Keratinocyte (primary cell): ENCODE measurements around the gene DPF3. TPM values are rescaled to one million over a fixed set of nuclear protein-coding genes. Genes with fewer than 3 reads are reported as not detected.

Source experiments
- DNase-seq: peaks from one replicate; pipeline ENCODE4 v3.0.0-alpha.2; 2011; ENCODE audit warnings: low read depth, missing footprints, low spot score
- FAIRE-seq: peaks from 2 replicates; lab custom pipeline; 2011; peaks lifted over from hg19 to GRCh38; lab: Jason Lieb, UNC
- H2AFZ ChIP-seq: 2 replicates; pipeline ENCODE4 v1.6.0; 2012; ENCODE audit warnings: low read length, control low read depth, inconsistent platforms; ENCODE audit not compliant: control insufficient read depth
- H3K27ac ChIP-seq: 2 replicates; pipeline ENCODE4 v1.5.1; 2011; ENCODE audit warnings: low read length; ENCODE audit not compliant: control insufficient read depth, insufficient read depth
- H3K27me3 ChIP-seq: 3 replicates; pipeline ENCODE4 v1.6.0; 2011; ENCODE audit warnings: low read length; ENCODE audit not compliant: control insufficient read depth, insufficient read depth; ENCODE audit errors: extremely low read depth
- H3K36me3 ChIP-seq, 2 experiments: 2 replicates in 1 of 2; 3 replicates in 1 of 2; pipeline ENCODE4 v1.5.1; 2011; ENCODE audit warnings: low read length in 2 of 2, mild to moderate bottlenecking in 1 of 2; ENCODE audit not compliant: control insufficient read depth in 2 of 2, insufficient read depth in 2 of 2; ENCODE audit errors: extremely low read depth in 1 of 2
- H3K4me1 ChIP-seq: 3 replicates; pipeline ENCODE4 v1.5.1; 2011; ENCODE audit warnings: low read length; ENCODE audit not compliant: control insufficient read depth, insufficient read depth; ENCODE audit errors: extremely low read depth
- H3K4me2 ChIP-seq: 3 replicates; pipeline ENCODE4 v1.6.0; 2011; ENCODE audit warnings: low read depth, low read length; ENCODE audit not compliant: control insufficient read depth, insufficient read depth; ENCODE audit errors: extremely low read depth
- H3K4me3 ChIP-seq, 3 experiments: fragments of 200-600 bp in 1 of 3; sonication (generic) in 1 of 3; 2 replicates in 2 of 3; 3 replicates in 1 of 3; pipeline ENCODE4 v1.5.1; 2011 to 2016; ENCODE audit warnings: low read length in 3 of 3, mild to moderate bottlenecking in 3 of 3, control low read depth in 2 of 3, inconsistent platforms in 1 of 3, low read depth in 1 of 3, mixed read lengths in 1 of 3, mixed run types in 1 of 3, moderate library complexity in 1 of 3; ENCODE audit not compliant: control insufficient read depth in 2 of 3, insufficient read depth in 2 of 3; ENCODE audit errors: extremely low read depth in 1 of 3
- H3K79me2 ChIP-seq: 2 replicates; pipeline ENCODE4 v1.6.0; 2012; ENCODE audit warnings: low read length; ENCODE audit not compliant: control insufficient read depth, insufficient read depth
- H3K9ac ChIP-seq: 3 replicates; pipeline ENCODE4 v1.6.0; 2011; ENCODE audit warnings: low read length; ENCODE audit not compliant: control insufficient read depth, insufficient read depth; ENCODE audit errors: extremely low read depth
- H3K9me1 ChIP-seq: 3 replicates; pipeline ENCODE4 v1.6.0; 2011; ENCODE audit warnings: low read length; ENCODE audit not compliant: control insufficient read depth, insufficient read depth; ENCODE audit errors: extremely low read depth
- H3K9me3 ChIP-seq: 2 replicates; pipeline ENCODE4 v1.5.1; 2012; ENCODE audit warnings: low read depth, low read length; ENCODE audit not compliant: control insufficient read depth
- H4K20me1 ChIP-seq: 3 replicates; pipeline ENCODE4 v1.6.0; 2011; ENCODE audit warnings: low read length; ENCODE audit not compliant: control insufficient read depth, insufficient read depth; ENCODE audit errors: extremely low read depth
- EZH2 ChIP-seq: IDR thresholded peaks from one replicate; pipeline ENCODE4 v1.6.1; 2012; ENCODE audit warnings: inconsistent platforms, mild to moderate bottlenecking, low read length, moderate library complexity
- dilution Hi-C: fragments of 300-500 bp; cut with MboI; formaldehyde crosslinking; loops from one replicate; pipeline ENCODE4 v1.7.0; 2020; ENCODE audit warnings: low sequenced_read_pairs; ENCODE audit not compliant: extremely low pct_ligation_motif_present
- polyA plus RNA-seq, 5 experiments: library from polyadenylated mRNA; depleted of rRNA in 3 of 5; stranded (reverse) in 3 of 5; stranded (forward) in 1 of 5; unstranded in 1 of 5; fragments of >200 nt; gene quantifications; 1 replicate in 1 of 5; 2 replicates in 3 of 5; 3 replicates in 1 of 5; pipeline versions ENCODE4 v1.2.1 to v1.2.3, GENCODE V29; 2011 to 2012; ENCODE audit warnings: missing spikeins in 2 of 5, low read depth in 1 of 5, low replicate concordance in 1 of 5
- TF ChIP-seq, protein P1 (sequence below), 3 experiments: IDR thresholded peaks in 1 of 3; conservative IDR thresholded peaks in 1 of 3; optimal IDR thresholded peaks in 1 of 3; 2 replicates in 2 of 3; 3 replicates in 1 of 3; pipeline versions ENCODE3 to v1.5.1; 2011; ENCODE audit warnings: low read length in 3 of 3, mild to moderate bottlenecking in 3 of 3, moderate library complexity in 2 of 3, control low read depth in 1 of 3, inconsistent platforms in 1 of 3; ENCODE audit not compliant: insufficient read depth in 2 of 3; ENCODE audit errors: extremely low read depth in 1 of 3

DPF3 gene
- polyA plus RNA-seq, 1 donor (not counting 4 experiments of a cell fraction or from before 2014, with no cell fraction given) = 1.1 TPM

DNA sequence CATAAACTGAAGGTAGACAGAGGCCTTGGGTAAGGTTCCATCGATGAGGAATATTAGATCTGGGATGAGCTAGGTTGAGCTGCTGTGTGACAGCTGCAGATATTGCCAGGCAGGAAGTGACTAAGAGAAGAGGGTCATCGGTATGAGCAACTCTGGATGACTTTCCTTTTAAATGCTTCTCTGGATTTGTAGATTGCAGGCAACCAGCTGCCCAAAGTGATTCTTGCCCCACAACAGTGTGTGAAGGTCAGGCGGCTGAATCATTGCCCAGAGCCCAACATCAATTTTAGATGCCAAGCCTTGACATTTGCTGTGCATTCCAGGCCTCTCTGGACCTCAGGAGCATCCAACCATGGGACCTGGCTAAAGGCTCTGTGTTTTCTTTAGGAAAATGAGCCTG lies 255.9 kb downstream of the DPF3 start:
- H4K20me1 ChIP-seq = no peaks in the 10 kb centered on the region
- no peaks in the 10 kb centered on the region for H3K79me2 ChIP-seq
- no peak overlapping the region for H3K27ac ChIP-seq
- H3K4me2 ChIP-seq = peak overlapping the region; percentile 7
- no peak overlapping the region for H3K4me3 ChIP-seq
- H3K4me1 ChIP-seq = peaks cover 50% of the 10 kb centered on the region
- no peaks in the 10 kb centered on the region for H3K9me1 ChIP-seq
- H3K9ac ChIP-seq = no peak overlapping the region
- FAIRE-seq (peak; percentile 88), DNase-seq (peak; percentile 53)
- no peaks in the 10 kb centered on the region for H3K36me3 ChIP-seq
- peaks cover 7% of the 10 kb centered on the region for H3K9me3 ChIP-seq
- no peak overlapping the region for H2AFZ ChIP-seq
- TF ChIP-seq EZH2 = no peak
- TF ChIP-seq, protein P1, sequence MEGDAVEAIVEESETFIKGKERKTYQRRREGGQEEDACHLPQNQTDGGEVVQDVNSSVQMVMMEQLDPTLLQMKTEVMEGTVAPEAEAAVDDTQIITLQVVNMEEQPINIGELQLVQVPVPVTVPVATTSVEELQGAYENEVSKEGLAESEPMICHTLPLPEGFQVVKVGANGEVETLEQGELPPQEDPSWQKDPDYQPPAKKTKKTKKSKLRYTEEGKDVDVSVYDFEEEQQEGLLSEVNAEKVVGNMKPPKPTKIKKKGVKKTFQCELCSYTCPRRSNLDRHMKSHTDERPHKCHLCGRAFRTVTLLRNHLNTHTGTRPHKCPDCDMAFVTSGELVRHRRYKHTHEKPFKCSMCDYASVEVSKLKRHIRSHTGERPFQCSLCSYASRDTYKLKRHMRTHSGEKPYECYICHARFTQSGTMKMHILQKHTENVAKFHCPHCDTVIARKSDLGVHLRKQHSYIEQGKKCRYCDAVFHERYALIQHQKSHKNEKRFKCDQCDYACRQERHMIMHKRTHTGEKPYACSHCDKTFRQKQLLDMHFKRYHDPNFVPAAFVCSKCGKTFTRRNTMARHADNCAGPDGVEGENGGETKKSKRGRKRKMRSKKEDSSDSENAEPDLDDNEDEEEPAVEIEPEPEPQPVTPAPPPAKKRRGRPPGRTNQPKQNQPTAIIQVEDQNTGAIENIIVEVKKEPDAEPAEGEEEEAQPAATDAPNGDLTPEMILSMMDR (optimal IDR thresholded peaks at IDR 0.05 in 1 of 3, IDR thresholded peaks at IDR 0.05 in 1 of 3, conservative IDR thresholded peaks at IDR 0.05 in 1 of 3; ENCODE audit: extremely low read depth in 1 of 3, insufficient read depth in 2 of 3, low read length in 3 of 3) = no peak
- dilution Hi-C loops = no loop called here
- no peaks in the 10 kb centered on the region for H3K27me3 ChIP-seq

DNA sequence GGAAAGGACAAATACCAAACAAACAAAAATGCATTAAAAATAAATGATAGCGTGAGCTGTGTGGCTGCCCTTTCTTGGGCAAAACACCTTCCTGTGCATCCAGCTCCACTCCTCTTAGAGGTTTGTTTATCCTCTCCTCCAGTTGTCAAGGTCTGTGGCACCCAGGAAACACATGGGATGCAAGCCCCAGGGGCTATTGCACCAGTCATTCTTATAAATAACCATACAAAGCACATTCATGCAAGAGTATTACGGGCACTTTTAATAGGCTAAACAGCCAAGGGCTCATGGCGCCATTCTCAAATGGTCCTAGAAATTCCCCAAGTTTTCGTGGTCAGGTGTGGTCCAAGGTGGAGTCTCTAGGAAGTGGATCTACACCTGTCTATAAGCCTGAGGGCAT lies 257.0 kb downstream of the DPF3 start:
- Histone ChIP-seq H3K9me3 (peaks cover 5% of the 10 kb centered on the region), H4K20me1 (no peaks in the 10 kb centered on the region), H3K4me2 (peak overlapping the region; percentile 49), H3K27me3 (no peaks in the 10 kb centered on the region), H3K36me3 (no peaks in the 10 kb centered on the region), H2AFZ (no peak overlapping the region), H3K9me1 (no peaks in the 10 kb centered on the region), H3K27ac (no peak overlapping the region), H3K4me3 (no peak overlapping the region), H3K79me2 (no peaks in the 10 kb centered on the region), H3K4me1 (peaks cover 45% of the 10 kb centered on the region), H3K9ac (no peak overlapping the region)
- TF ChIP-seq, protein P1 (optimal IDR thresholded peaks at IDR 0.05 in 1 of 3, IDR thresholded peaks at IDR 0.05 in 1 of 3, conservative IDR thresholded peaks at IDR 0.05 in 1 of 3; ENCODE audit: extremely low read depth in 1 of 3, insufficient read depth in 2 of 3, low read length in 3 of 3) = no peak
- no peak for TF ChIP-seq EZH2
- no peak for DNase-seq
- peak; percentile 39 for FAIRE-seq
- dilution Hi-C loops = no loop called here
